Placental epithelial cell (primary cell): ENCODE data around the gene MMD. TPM values are rescaled to one million over a fixed set of nuclear protein-coding genes. Genes with fewer than 3 reads are reported as not detected.

Experiments
- total RNA-seq: library from RNA; depleted of rRNA; stranded (reverse); fragments of >200 nt; gene quantifications from 2 replicates; pipeline ENCODE4 v1.2.3, GENCODE V29; 2012

MMD gene
- 2.0 and 2.9 TPM in 2 replicates for total RNA-seq

GRCh38 chr17:55421179-55421934, at the start of gene MMD:
Gene MMD (minus strand): TSS chr17:55421835. CDS start chr17:55421695, 140 bp downstream.

Other genes with a start within 250 kb of the MMD start
- 0.39 TPM in 1 of 2 replicates, not detected in the other for gene HLF, start 156.9 kb downstream of the MMD start, total RNA-seq
- under 0.01 TPM in 1 of 2 replicates, not detected in the other for gene SMIM36, start 89.6 kb upstream of the MMD start, total RNA-seq